IPS-18a (cell line): Measurements from ENCODE around the gene PTPN3.
"Not testable (repeated sequence)": the region's sequence is repeated elsewhere in the genome, so short reads cannot be mapped to it uniquely, and the experiment has no call there.

Experiments
- H3K27ac ChIP-seq: one replicate; pipeline ENCODE4 v1.5.1; 2013; ENCODE audit warnings: low read length
- H3K27me3 ChIP-seq: one replicate; pipeline ENCODE4 v1.6.1; 2013; ENCODE audit warnings: mild to moderate bottlenecking, low read length; ENCODE audit not compliant: control insufficient read depth, insufficient read depth
- H3K36me3 ChIP-seq: one replicate; pipeline ENCODE4 v1.6.1; 2013; ENCODE audit warnings: low read depth, low read length; ENCODE audit not compliant: control insufficient read depth
- H3K4me1 ChIP-seq: one replicate; pipeline ENCODE4 v1.6.1; 2013; ENCODE audit warnings: low read depth, low read length; ENCODE audit not compliant: control insufficient read depth
- H3K4me3 ChIP-seq: one replicate; pipeline ENCODE4 v1.5.1; 2013; ENCODE audit warnings: low read length
- H3K9ac ChIP-seq: one replicate; pipeline ENCODE4 v1.6.1; 2013; ENCODE audit warnings: mild to moderate bottlenecking, low read length, moderate library complexity
- H3K9me3 ChIP-seq: one replicate; pipeline ENCODE4 v1.6.1; 2013; ENCODE audit warnings: low read depth, low read length; ENCODE audit not compliant: control insufficient read depth

PTPN3 gene

GRCh38 chr9:109372246-109372645 is 125.9 kb downstream of the PTPN3 start:
- Histone ChIP-seq H3K27me3 (no peaks in the 10 kb centered on the region), H3K27ac (no peak overlapping the region), H3K4me3 (no peak overlapping the region), H3K9me3 (no peaks in the 10 kb centered on the region), H3K4me1 (no peaks in the 10 kb centered on the region), H3K9ac (no peak overlapping the region), H3K36me3 (no peaks in the 10 kb centered on the region)

- no peaks in the 10 kb centered on the region for H3K27me3 ChIP-seq
- no peak overlapping the region for H3K9ac ChIP-seq
- no peaks in the 10 kb centered on the region for H3K9me3 ChIP-seq
- H3K27ac ChIP-seq: no peak overlapping the region
- no peak overlapping the region for H3K4me3 ChIP-seq
- H3K36me3 ChIP-seq: no peaks in the 10 kb centered on the region
- no peaks in the 10 kb centered on the region for H3K4me1 ChIP-seq
These were observed 126.7 kb downstream of the PTPN3 start for GRCh38 chr9:109371374-109371773.

DNA sequence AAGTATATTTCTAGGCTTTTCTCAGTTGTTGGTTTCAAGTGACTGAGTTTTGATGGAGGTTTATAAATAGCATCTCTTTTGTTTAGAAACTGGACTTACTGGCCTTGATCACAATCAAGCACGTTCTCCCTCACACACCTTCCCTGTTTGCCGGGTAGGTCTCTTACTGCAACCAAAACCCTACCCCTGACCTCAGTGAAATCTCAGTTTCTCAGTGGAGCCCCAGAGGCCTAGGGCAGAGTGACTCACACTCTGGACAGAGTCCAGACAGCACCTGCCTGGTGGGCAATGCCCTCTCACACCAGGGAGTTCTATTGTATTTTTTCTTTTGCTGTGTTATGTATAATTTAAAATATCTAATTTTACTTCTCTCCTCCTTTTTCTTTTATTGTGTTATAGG is 128.8 kb downstream of the PTPN3 start:
- H3K4me1 ChIP-seq: no peaks in the 10 kb centered on the region
- no peak overlapping the region for H3K4me3 ChIP-seq
- no peak overlapping the region for H3K9ac ChIP-seq
- no peaks in the 10 kb centered on the region for H3K9me3 ChIP-seq
- no peak overlapping the region for H3K27ac ChIP-seq
- no peaks in the 10 kb centered on the region for H3K36me3 ChIP-seq
- H3K27me3 ChIP-seq: no peaks in the 10 kb centered on the region

DNA sequence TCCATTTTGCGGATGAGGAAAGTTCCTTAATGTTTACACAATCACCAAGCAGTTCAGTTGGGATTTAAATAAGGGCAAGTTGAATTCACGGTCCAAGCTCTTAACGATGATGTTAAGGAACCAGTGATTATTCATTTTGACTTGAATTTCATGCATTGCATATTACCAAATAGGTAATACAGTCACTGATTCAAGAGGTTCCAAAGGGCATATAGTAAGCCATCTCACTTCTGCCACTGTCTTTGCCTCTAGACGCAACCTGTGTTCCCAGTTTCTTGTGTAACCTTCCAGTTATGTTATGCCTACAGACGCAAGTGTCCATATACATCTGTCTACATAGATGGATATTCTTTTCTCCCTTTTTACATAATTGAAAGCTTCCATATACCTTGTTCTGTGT is 137.3 kb downstream of the PTPN3 start:
- Histone ChIP-seq H3K27ac (no peak overlapping the region), H3K4me3 (no peak overlapping the region), H3K27me3 (no peaks in the 10 kb centered on the region), H3K9ac (no peak overlapping the region), H3K36me3 (no peaks in the 10 kb centered on the region), H3K9me3 (no peaks in the 10 kb centered on the region), H3K4me1 (no peaks in the 10 kb centered on the region)

DNA sequence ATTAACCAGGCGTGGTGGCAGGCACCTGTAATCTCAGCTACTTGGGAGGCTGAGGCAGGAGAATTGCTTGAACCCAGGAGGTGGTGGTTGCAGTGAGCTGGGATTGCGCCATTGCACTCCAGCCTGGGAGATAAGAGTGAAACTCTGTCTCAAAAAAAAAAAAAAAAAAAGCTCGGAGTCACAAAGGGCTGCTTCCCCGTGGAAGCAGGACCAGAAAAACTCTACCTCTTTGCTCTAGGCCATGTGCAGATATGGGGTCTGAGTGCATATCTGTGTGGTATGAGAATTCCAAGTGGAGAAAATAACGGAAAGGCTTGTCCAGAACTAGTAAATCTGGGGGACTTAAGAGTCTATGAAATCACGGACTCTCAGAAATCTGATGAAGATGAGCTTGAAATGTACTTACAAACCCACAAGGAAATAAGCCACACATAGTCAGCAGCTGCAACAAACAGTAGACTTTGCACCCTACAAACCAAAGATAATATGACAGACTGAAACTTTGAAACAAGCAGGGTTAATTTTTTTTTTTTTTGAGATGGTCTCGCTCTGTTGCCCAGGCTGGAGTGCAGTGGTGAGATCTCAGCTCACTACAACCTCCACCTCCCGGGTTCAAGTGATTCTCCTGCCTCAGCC is 139.0 kb downstream of the PTPN3 start:
- H3K27ac ChIP-seq, H3K4me1 ChIP-seq, H3K9me3 ChIP-seq, H3K27me3 ChIP-seq, H3K36me3 ChIP-seq, H3K4me3 ChIP-seq, H3K9ac ChIP-seq: not testable (repeated sequence)

DNA sequence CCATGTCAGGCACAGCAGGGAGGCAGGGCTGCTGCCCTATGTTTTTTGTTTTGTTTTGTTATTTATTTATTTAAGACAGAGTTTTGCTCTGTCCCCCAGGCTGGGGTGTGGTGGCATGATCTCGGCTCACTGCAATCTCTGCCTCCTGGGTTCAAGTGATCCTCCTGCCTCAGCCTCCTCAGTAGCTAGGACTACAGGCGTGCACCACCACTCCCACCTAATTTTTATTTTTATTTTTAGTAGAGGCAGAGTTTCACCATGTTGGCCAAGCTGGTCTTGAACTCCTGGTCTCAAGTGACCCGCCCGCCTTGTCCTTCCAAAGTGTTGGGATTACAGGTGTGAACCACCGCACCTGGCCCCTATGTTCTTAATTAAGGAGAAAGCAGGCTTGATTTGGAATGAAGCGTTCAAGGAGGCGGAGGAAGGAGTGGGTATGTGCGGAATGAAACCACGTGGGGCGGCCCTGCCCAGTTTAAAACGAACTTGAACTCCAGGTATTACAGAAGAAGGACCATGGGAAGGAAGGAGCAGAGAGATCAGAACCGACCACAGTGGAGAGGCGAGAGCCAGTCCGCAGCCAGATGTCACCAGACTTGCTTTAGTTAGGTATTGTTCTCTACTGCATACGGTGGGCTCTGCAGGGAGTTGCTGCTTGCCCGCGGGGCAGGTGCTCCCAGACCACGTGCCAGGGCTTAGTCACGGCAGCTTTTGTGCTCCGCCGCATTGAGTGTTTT is 142.4 kb downstream of the PTPN3 start:
- H3K27me3 ChIP-seq: no peaks in the 10 kb centered on the region
- no peak overlapping the region for H3K9ac ChIP-seq
- H3K36me3 ChIP-seq: no peaks in the 10 kb centered on the region
- H3K4me3 ChIP-seq: no peak overlapping the region
- H3K4me1 ChIP-seq: no peaks in the 10 kb centered on the region
- no peak overlapping the region for H3K27ac ChIP-seq
- H3K9me3 ChIP-seq: no peaks in the 10 kb centered on the region

DNA sequence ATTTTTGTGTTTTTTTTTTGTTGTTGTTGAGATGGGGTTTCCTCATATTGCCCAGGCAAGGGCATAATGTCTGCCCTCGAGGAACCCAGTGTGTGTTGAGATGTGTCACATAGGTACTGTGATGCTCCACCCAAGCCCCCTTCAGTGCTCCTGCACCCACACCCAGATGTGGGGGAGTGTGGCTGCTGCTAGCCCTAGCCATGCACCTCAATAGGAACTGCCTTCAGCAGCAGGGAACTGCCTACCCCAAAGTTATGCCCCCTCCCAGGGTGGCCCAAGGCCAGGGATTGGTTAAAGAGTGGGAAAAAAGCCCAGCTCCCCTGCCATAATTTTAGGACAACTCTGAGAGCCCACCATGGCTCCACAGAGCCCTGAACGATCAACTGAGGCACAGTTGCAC is 143.9 kb downstream of the PTPN3 start:
- Histone ChIP-seq H3K36me3 (no peaks in the 10 kb centered on the region), H3K4me1 (no peaks in the 10 kb centered on the region), H3K27ac (no peak overlapping the region), H3K9ac (no peak overlapping the region), H3K9me3 (no peaks in the 10 kb centered on the region), H3K4me3 (no peak overlapping the region), H3K27me3 (no peaks in the 10 kb centered on the region)

GRCh38 chr9:109351032-109351431 is 147.1 kb downstream of the PTPN3 start:
- no peak overlapping the region for H3K27ac ChIP-seq
- no peaks in the 10 kb centered on the region for H3K9me3 ChIP-seq
- no peak overlapping the region for H3K4me3 ChIP-seq
- no peak overlapping the region for H3K9ac ChIP-seq
- no peaks in the 10 kb centered on the region for H3K4me1 ChIP-seq
- no peaks in the 10 kb centered on the region for H3K27me3 ChIP-seq
- no peaks in the 10 kb centered on the region for H3K36me3 ChIP-seq

DNA sequence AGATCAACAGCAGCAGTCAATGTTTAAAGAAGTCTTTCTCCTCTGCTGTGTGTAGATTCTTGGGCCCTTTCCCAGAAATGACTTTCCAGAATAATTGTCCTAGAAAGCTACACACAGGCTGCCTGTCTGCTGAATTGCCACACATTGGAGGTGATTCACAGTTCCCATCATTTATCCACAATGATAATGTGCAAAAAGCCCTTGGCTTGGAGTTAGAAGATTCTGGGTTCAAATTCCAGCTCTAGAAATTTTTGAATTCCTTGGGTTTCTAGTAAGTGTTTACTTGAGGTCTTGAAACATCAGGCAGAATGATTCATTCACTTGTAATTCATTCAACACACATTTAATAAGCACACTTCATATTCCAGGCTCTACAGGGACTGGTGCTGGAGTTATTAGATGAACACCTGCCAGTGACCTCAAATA is 148.7 kb downstream of the PTPN3 start:
- peaks cover 10% of the 10 kb centered on the region for H3K4me1 ChIP-seq
- no peaks in the 10 kb centered on the region for H3K9me3 ChIP-seq
- H3K27ac ChIP-seq: no peak overlapping the region
- H3K36me3 ChIP-seq: no peaks in the 10 kb centered on the region
- H3K9ac ChIP-seq: no peak overlapping the region
- no peak overlapping the region for H3K4me3 ChIP-seq
- no peaks in the 10 kb centered on the region for H3K27me3 ChIP-seq

DNA sequence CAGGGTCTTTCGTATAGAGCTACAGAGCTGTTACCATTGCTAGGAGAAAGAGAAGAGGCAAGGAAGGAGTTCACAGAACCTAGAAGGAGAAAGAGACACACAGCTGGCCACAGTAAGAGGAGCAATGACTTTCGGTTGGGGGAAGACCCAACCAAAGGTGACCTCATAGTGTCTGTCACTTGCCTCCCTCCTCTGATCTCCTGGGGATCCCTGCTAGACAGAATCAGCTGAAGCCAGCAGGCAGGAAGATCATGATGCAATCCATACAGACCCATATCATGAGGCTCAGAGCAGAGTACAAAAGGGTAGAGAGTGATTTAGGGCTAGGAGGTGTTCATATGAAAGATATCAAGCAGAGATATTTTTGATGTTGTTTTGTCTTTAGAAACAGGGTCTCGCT is 151.2 kb downstream of the PTPN3 start:
- Histone ChIP-seq H3K9ac (no peak overlapping the region), H3K9me3 (no peaks in the 10 kb centered on the region), H3K4me1 (peaks cover 10% of the 10 kb centered on the region), H3K27me3 (no peaks in the 10 kb centered on the region), H3K36me3 (no peaks in the 10 kb centered on the region), H3K4me3 (no peak overlapping the region), H3K27ac (no peak overlapping the region)

DNA sequence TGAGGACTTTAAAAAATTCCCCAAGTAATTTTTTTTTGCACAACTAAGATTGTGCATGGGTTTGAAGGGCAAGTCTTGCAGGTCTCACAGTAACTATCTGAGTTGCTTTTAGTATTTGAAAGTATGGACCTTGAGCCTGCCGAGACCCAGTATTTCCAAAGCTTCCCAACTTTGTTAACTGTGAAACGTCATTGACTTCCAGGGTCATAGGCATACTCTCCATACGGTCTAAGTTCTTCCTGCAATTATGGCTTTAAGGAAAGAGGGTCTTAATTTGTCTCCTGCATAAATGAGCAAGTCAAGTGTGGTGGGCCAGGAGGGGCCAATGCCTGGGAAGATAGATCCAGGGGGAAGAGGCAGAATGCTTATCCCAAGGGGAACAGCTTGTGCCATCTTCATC is 153.2 kb downstream of the PTPN3 start:
- no peak overlapping the region for H3K9ac ChIP-seq
- peaks cover 10% of the 10 kb centered on the region for H3K4me1 ChIP-seq
- no peaks in the 10 kb centered on the region for H3K9me3 ChIP-seq
- H3K4me3 ChIP-seq: no peak overlapping the region
- H3K27ac ChIP-seq: no peak overlapping the region
- H3K36me3 ChIP-seq: no peaks in the 10 kb centered on the region
- H3K27me3 ChIP-seq: no peaks in the 10 kb centered on the region

DNA sequence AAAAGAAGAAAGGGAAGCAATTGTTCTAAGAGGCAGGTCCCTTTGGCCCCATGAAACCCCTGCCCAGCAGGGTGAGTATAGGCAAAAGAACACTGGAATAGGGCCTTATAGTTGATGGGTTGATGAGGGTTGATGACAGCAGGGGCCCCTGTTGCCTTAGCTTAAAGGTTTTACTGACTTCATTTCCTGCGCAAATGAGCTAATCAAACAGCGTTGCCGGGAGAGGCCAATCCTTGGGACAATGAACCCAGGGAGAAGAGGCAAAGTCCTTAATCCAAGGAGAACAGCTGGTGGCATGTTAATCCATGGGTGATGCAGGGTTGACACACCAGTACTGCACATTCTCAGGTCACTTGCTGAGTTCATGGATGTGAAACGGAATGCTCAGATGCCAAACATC is 155.2 kb downstream of the PTPN3 start:
- peaks cover 16% of the 10 kb centered on the region for H3K4me1 ChIP-seq
- no peak overlapping the region for H3K27ac ChIP-seq
- no peaks in the 10 kb centered on the region for H3K27me3 ChIP-seq
- no peak overlapping the region for H3K9ac ChIP-seq
- no peak overlapping the region for H3K4me3 ChIP-seq
- no peaks in the 10 kb centered on the region for H3K36me3 ChIP-seq
- H3K9me3 ChIP-seq: no peaks in the 10 kb centered on the region
